NCI-H128 (cell line): Measurements from ENCODE around the gene CBFA2T3.

Experiments used
- DNase-seq: peaks from one replicate; lab custom pipeline; 2025; ENCODE audit not compliant: unreplicated experiment; lab: John Stamatoyannopoulos, UW

CBFA2T3 gene

GRCh38 chr16:88940862-88941817 is 35.9 kb downstream of the CBFA2T3 start:
- DNase-seq, result no peak

GRCh38 chr16:88939972-88940861 is 36.8 kb downstream of the CBFA2T3 start:
- DNase-seq, result no peak

GRCh38 chr16:88939245-88939971 is 37.6 kb downstream of the CBFA2T3 start:
- DNase-seq, result no peak

GRCh38 chr16:88938777-88939244 is 38.2 kb downstream of the CBFA2T3 start:
- no peak for DNase-seq

- no peak for DNase-seq
These were observed 38.8 kb downstream of the CBFA2T3 start for GRCh38 chr16:88938119-88938776.

GRCh38 chr16:88937206-88937621 is 39.8 kb downstream of the CBFA2T3 start:
- no peak for DNase-seq

GRCh38 chr16:88936556-88937205 is 40.3 kb downstream of the CBFA2T3 start:
- DNase-seq, result no peak

- no peak for DNase-seq
These were observed 40.9 kb downstream of the CBFA2T3 start for GRCh38 chr16:88936008-88936555.

GRCh38 chr16:88934066-88934667 is 42.8 kb downstream of the CBFA2T3 start:
- DNase-seq, result no peak

- DNase-seq, result no peak
These were observed 44.1 kb downstream of the CBFA2T3 start for GRCh38 chr16:88932929-88933328.

GRCh38 chr16:88931936-88932335 is 45.1 kb downstream of the CBFA2T3 start:
- DNase-seq, result no peak

- DNase-seq, result no peak
These were observed 45.6 kb downstream of the CBFA2T3 start for GRCh38 chr16:88931373-88931900.

- DNase-seq, result no peak
These were observed 46.3 kb downstream of the CBFA2T3 start for GRCh38 chr16:88930716-88931115.

- no peak for DNase-seq
These were observed 47.9 kb downstream of the CBFA2T3 start for GRCh38 chr16:88929091-88929445.

- no peak for DNase-seq
These were observed 48.5 kb downstream of the CBFA2T3 start for GRCh38 chr16:88928405-88929090.

- no peak for DNase-seq
These were observed 49.3 kb downstream of the CBFA2T3 start for GRCh38 chr16:88927661-88928060.

GRCh38 chr16:88927010-88927409 is 50.0 kb downstream of the CBFA2T3 start:
- no peak for DNase-seq

- no peak for DNase-seq
These were observed 50.5 kb downstream of the CBFA2T3 start for GRCh38 chr16:88926374-88926990.
